Measurements from ENCODE around the gene CRISP2. TPM values are rescaled to one million over a fixed set of nuclear protein-coding genes. Genes with fewer than 3 reads are reported as not detected.

The CRISP2 gene
- total and polyA plus RNA-seq, 9 of the 15 experiments (the other 6 are each of a cell fraction or from before 2014, with no cell fraction given), result not detected

DNA sequence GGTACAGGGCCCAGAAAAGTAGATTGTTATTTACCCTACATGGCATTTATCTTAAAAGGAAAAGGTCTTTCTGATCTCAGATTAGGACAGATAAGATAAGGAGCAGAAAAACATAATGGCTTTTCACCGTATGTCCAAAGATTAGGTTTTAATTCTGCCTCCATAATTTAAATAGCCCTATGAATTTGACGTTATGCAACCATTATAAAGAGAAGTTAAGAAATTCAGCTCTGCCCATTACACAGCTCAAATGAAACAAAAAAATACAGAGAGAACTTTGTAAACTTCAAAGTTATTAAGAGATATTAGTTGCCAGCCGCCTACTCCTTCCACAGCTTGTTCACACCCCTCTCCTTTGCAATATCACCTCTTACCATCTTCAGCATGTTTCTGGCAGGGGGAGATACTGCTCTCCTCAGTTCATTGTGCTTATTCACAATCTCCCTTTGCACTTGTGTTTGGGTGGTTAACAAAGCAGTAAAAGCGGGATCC, 22.7 kb upstream of the CRISP2 start (continued):
- TF ChIP-seq, protein P1, sequence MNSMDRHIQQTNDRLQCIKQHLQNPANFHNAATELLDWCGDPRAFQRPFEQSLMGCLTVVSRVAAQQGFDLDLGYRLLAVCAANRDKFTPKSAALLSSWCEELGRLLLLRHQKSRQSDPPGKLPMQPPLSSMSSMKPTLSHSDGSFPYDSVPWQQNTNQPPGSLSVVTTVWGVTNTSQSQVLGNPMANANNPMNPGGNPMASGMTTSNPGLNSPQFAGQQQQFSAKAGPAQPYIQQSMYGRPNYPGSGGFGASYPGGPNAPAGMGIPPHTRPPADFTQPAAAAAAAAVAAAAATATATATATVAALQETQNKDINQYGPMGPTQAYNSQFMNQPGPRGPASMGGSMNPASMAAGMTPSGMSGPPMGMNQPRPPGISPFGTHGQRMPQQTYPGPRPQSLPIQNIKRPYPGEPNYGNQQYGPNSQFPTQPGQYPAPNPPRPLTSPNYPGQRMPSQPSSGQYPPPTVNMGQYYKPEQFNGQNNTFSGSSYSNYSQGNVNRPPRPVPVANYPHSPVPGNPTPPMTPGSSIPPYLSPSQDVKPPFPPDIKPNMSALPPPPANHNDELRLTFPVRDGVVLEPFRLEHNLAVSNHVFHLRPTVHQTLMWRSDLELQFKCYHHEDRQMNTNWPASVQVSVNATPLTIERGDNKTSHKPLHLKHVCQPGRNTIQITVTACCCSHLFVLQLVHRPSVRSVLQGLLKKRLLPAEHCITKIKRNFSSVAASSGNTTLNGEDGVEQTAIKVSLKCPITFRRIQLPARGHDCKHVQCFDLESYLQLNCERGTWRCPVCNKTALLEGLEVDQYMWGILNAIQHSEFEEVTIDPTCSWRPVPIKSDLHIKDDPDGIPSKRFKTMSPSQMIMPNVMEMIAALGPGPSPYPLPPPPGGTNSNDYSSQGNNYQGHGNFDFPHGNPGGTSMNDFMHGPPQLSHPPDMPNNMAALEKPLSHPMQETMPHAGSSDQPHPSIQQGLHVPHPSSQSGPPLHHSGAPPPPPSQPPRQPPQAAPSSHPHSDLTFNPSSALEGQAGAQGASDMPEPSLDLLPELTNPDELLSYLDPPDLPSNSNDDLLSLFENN (IDR thresholded peaks at IDR 0.05; ENCODE audit: low read depth in 2 of 2, low read length in 2 of 2), result peak in 1 of 2 experiments; percentile 88; a peak in 2 of 4 replicates
- no peak for TF ChIP-seq SMARCA5 (IDR thresholded peaks at IDR 0.05)
- TF ChIP-seq, protein P2, sequence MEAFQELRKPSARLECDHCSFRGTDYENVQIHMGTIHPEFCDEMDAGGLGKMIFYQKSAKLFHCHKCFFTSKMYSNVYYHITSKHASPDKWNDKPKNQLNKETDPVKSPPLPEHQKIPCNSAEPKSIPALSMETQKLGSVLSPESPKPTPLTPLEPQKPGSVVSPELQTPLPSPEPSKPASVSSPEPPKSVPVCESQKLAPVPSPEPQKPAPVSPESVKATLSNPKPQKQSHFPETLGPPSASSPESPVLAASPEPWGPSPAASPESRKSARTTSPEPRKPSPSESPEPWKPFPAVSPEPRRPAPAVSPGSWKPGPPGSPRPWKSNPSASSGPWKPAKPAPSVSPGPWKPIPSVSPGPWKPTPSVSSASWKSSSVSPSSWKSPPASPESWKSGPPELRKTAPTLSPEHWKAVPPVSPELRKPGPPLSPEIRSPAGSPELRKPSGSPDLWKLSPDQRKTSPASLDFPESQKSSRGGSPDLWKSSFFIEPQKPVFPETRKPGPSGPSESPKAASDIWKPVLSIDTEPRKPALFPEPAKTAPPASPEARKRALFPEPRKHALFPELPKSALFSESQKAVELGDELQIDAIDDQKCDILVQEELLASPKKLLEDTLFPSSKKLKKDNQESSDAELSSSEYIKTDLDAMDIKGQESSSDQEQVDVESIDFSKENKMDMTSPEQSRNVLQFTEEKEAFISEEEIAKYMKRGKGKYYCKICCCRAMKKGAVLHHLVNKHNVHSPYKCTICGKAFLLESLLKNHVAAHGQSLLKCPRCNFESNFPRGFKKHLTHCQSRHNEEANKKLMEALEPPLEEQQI (IDR thresholded peaks at IDR 0.05), result peak; percentile 91

DNA sequence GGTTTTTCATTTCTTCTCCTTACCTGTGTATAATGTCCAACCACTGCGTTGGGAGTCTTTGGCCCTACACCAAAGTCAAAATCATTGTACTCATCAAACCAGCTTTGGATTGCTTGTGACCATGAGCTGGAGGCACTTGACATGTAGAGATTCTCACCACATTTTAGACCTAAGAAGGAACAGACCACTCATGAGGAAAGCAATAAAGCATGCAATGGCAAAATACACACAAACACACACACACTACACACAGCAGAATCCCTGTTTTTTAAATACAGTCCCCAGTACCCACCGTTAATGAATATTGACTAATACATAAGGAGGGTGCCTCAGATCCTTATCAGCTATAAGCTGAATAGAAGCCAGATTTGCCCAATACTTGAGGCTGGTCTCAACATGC, 20.3 kb upstream of the CRISP2 start:
- intact Hi-C loops (cut with micrococcal nuclease), result loop anchor here (5.0 kb wide), 1 partner anchor 114 kb away; no protein-coding TSS in a partner anchor
- H3K36me3 ChIP-seq (ENCODE audit: control insufficient read depth, insufficient read depth, low read length), result no peaks in the 10 kb centered on the region; the same call in 2 of the 3 replicates
- ChIA-PET CTCF (ENCODE audit: low intra/inter-chr PET ratio) (no interaction called here), POLR2A (interaction anchor here (0.7 to 2.3 kb wide), 3 partner anchors 12 to 279 kb away, joined by 4 to 8 read pairs (median 5); partner anchors contain the start of gene RHAG)
- peaks cover 4 to 49% of the 10 kb centered on the region in 2 experiments; a peak in 3 of 5 replicates for H3K4me1 ChIP-seq (replicated peaks in 1 of 2; ENCODE audit: control insufficient read depth in 2 of 2, insufficient read depth in 2 of 2, low read length in 2 of 2)
- H3K4me2 ChIP-seq (ENCODE audit: insufficient read depth, low read length), result no peak overlapping the region
- in situ Hi-C loops (cut with MboI), result no loop called here
- H4K20me1 ChIP-seq (replicated peaks; ENCODE audit: control insufficient read depth, insufficient read depth, low read length), result no peaks in the 10 kb centered on the region
- H2AFZ ChIP-seq (ENCODE audit: low read depth, low read length), result peak overlapping the region; percentile 84
- BruUV-seq (replicated peaks), result no TSS peak
- DNase-seq (ENCODE audit: extremely low read depth in 1 of 4, low spot score in 3 of 4) (no peak), FAIRE-seq (peak; percentile 46), ATAC-seq (peak; percentile 24)
- no peaks in the 10 kb centered on the region for H3K9me1 ChIP-seq (ENCODE audit: control insufficient read depth, insufficient read depth, low read length)
- H3K9ac ChIP-seq (ENCODE audit: insufficient read depth in 1 of 2, low read depth in 2 of 2, low read length in 2 of 2), result no peak overlapping the region
- H3K9me3 ChIP-seq (replicated peaks; ENCODE audit: control insufficient read depth, insufficient read depth, low read depth, low read length), result no peaks in the 10 kb centered on the region
- H3K27ac ChIP-seq (ENCODE audit: extremely low read depth, low read depth, low read length), result peak overlapping the region; percentile 51; the same call in 2 of the 3 replicates
- 20% methylated on average over 2 of the region's 2 CpGs for WGBS (ENCODE audit: insufficient coverage, low coverage, missing lambda C conversion rate)
- H3K4me3 ChIP-seq, result no peak overlapping the region
- no peaks in the 10 kb centered on the region for H3K27me3 ChIP-seq (ENCODE audit: control insufficient read depth in 2 of 2, insufficient read depth in 2 of 2, low read length in 2 of 2)
- no peaks in the 10 kb centered on the region for H3K79me2 ChIP-seq (ENCODE audit: control insufficient read depth, insufficient read depth, low read length)
- peak; percentile 58; the same call in 1 of the 2 replicates for TF ChIP-seq EHMT2 (IDR thresholded peaks at IDR 0.05)
